ENCODE results near the gene RUNX2. TPM values are rescaled to one million over a fixed set of nuclear protein-coding genes. Genes with fewer than 3 reads are reported as not detected.

Gene RUNX2
- total and polyA plus RNA-seq, 2 donors (not counting 1 experiment from before 2014, with no cell fraction given), result 1.3 to 2.4 TPM

DNA sequence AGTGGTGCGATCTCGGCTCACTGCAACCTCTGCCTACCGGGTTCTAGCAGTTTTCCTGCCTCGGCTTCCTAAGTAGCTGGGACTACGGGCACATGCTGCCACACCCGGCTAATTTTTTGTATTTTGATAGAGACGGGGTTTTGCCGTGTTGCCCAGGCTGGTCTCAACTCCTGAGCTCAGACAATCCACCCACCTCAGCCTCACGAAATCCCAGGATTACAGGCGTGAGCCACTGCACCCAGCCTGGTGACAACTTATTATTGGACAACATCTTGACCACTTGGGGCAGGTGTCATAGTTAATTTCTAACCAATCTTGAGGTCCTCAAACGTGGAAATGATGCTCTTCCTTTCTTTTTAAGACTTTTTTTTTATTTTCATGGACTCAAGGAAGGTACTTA is 383.9 kb downstream of the RUNX2 start:
- no peaks in the 10 kb centered on the region for H3K79me2 ChIP-seq (ENCODE audit: control insufficient read depth, insufficient read depth, low read length)
- H3K27ac ChIP-seq (ENCODE audit: low read length in 2 of 2), result no peak overlapping the region
- H3K27ac Mint-ChIP-seq, result no peak overlapping the region
- intact Hi-C loops (cut with micrococcal nuclease), result loop anchor here (5.0 kb wide), 3 partner anchors 210 to 1235 kb away; no protein-coding TSS in a partner anchor
- no peaks in the 10 kb centered on the region for H3K36me3 ChIP-seq (replicated peaks in 1 of 2; ENCODE audit: control extremely low read depth in 1 of 2, control insufficient read depth in 1 of 2, extremely low read depth in 1 of 2, insufficient read depth in 2 of 2, low read length in 1 of 2)
- ChIA-PET CTCF (interaction anchor here (1.6 to 1.8 kb wide), 2 partner anchors 1054 to 1057 kb away, joined by 3 to 6 read pairs; no protein-coding TSS in a partner anchor), POLR2A (no interaction called here)
- H3K27me3 Mint-ChIP-seq, result no peaks in the 10 kb centered on the region
- no peak overlapping the region for H2AFZ ChIP-seq (ENCODE audit: insufficient read depth, low read depth, low read length, poor library complexity, severe bottlenecking)
- no peaks in the 10 kb centered on the region for H3K27me3 ChIP-seq (replicated peaks in 1 of 4; ENCODE audit: control extremely low read depth in 1 of 4, control insufficient read depth in 3 of 4, insufficient read depth in 4 of 4, low read length in 3 of 4)
- DNase-seq, result no peak
- no peak overlapping the region for H3K9ac ChIP-seq (ENCODE audit: low read length)
- no peak overlapping the region for H3K4me3 ChIP-seq (ENCODE audit: control extremely low read depth in 1 of 5, extremely low read depth in 1 of 5, insufficient read depth in 1 of 5, low read depth in 2 of 5, low read length in 4 of 5)
- ATAC-seq (ENCODE audit: low read depth), result no peak
- H3K4me1 ChIP-seq (ENCODE audit: control insufficient read depth in 2 of 2, insufficient read depth in 2 of 2, low read length in 2 of 2), result peaks cover 6 to 24% of the 10 kb centered on the region in 2 donors
- H4K20me1 ChIP-seq (ENCODE audit: control insufficient read depth, insufficient read depth, low read length, poor library complexity, severe bottlenecking), result no peaks in the 10 kb centered on the region
- H3K4me3 Mint-ChIP-seq, result no peak overlapping the region
- no peak for TF ChIP-seq CTCF (IDR thresholded peaks at IDR 0.05)
- TF ChIP-seq EZH2 (IDR thresholded peaks at IDR 0.05; ENCODE audit: borderline replicate concordance, insufficient read depth, low read depth, low read length, poor library complexity, severe bottlenecking), result no peak
- H3K4me1 Mint-ChIP-seq, result peaks cover 26% of the 10 kb centered on the region
- WGBS (ENCODE audit: insufficient coverage), result 100% methylated on average over 7 of the region's 11 CpGs
- H3K4me2 ChIP-seq (replicated peaks; ENCODE audit: low read depth, low read length, poor library complexity, severe bottlenecking), result no peak overlapping the region
- H3K9me3 Mint-ChIP-seq (ENCODE audit: insufficient read depth), result no peaks in the 10 kb centered on the region
- H3K9me3 ChIP-seq (ENCODE audit: control extremely low read depth in 1 of 3, control insufficient read depth in 2 of 3, insufficient read depth in 1 of 3, low read length in 2 of 3), result peaks cover 0 to 4% (median 0%) of the 10 kb centered on the region in 3 donors

GRCh38 chr6:45712786-45713185 is 384.7 kb downstream of the RUNX2 start:
- no peak for ATAC-seq (ENCODE audit: low read depth)
- H3K4me3 Mint-ChIP-seq, result no peak overlapping the region
- WGBS (ENCODE audit: insufficient coverage), result 100% methylated on average over 1 of the region's 2 CpGs

More at GRCh38 chr6:45712786-45713185, 384.7 kb downstream of the RUNX2 start:
- H3K27me3 Mint-ChIP-seq, result no peaks in the 10 kb centered on the region
- no peaks in the 10 kb centered on the region for H4K20me1 ChIP-seq (ENCODE audit: control insufficient read depth, insufficient read depth, low read length, poor library complexity, severe bottlenecking)
- no peaks in the 10 kb centered on the region for H3K9me3 Mint-ChIP-seq (ENCODE audit: insufficient read depth)
- H3K27me3 ChIP-seq (replicated peaks in 1 of 4; ENCODE audit: control extremely low read depth in 1 of 4, control insufficient read depth in 3 of 4, insufficient read depth in 4 of 4, low read length in 3 of 4), result no peaks in the 10 kb centered on the region
- H3K79me2 ChIP-seq (ENCODE audit: control insufficient read depth, insufficient read depth, low read length), result no peaks in the 10 kb centered on the region
- peaks cover 26% of the 10 kb centered on the region for H3K4me1 Mint-ChIP-seq
- POLR2A ChIA-PET, result no interaction called here
- CTCF ChIA-PET, result no interaction called here
- H3K9ac ChIP-seq (ENCODE audit: low read length), result no peak overlapping the region
- H3K27ac ChIP-seq (ENCODE audit: low read length in 2 of 2), result no peak overlapping the region
- H3K36me3 ChIP-seq (replicated peaks in 1 of 2; ENCODE audit: control extremely low read depth in 1 of 2, control insufficient read depth in 1 of 2, extremely low read depth in 1 of 2, insufficient read depth in 2 of 2, low read length in 1 of 2), result no peaks in the 10 kb centered on the region
- intact Hi-C loops (cut with micrococcal nuclease), result loop anchor here (5.0 kb wide), 3 partner anchors 210 to 1235 kb away; no protein-coding TSS in a partner anchor
- TF ChIP-seq CTCF (IDR thresholded peaks at IDR 0.05) (no peak), EZH2 (IDR thresholded peaks at IDR 0.05; ENCODE audit: borderline replicate concordance, insufficient read depth, low read depth, low read length, poor library complexity, severe bottlenecking) (no peak)
- DNase-seq, result no peak
- peaks cover 0 to 4% (median 0%) of the 10 kb centered on the region in 3 donors for H3K9me3 ChIP-seq (ENCODE audit: control extremely low read depth in 1 of 3, control insufficient read depth in 2 of 3, insufficient read depth in 1 of 3, low read length in 2 of 3)
- H3K4me2 ChIP-seq (replicated peaks; ENCODE audit: low read depth, low read length, poor library complexity, severe bottlenecking), result no peak overlapping the region
- H2AFZ ChIP-seq (ENCODE audit: insufficient read depth, low read depth, low read length, poor library complexity, severe bottlenecking), result no peak overlapping the region
- H3K27ac Mint-ChIP-seq, result no peak overlapping the region
- H3K4me1 ChIP-seq (ENCODE audit: control insufficient read depth in 2 of 2, insufficient read depth in 2 of 2, low read length in 2 of 2), result peaks cover 6 to 20% of the 10 kb centered on the region in 2 donors
- H3K4me3 ChIP-seq (ENCODE audit: control extremely low read depth in 1 of 5, extremely low read depth in 1 of 5, insufficient read depth in 1 of 5, low read depth in 2 of 5, low read length in 4 of 5), result no peak overlapping the region

Other genes starting within 250 kb of the RUNX2 start
- 12.4 and 14.1 TPM in 2 replicates for gene SUPT3H, start 49.6 kb downstream of the RUNX2 start, total RNA-seq
- gene SUPT3H, start 49.6 kb downstream of the RUNX2 start, polyA plus RNA-seq, result 5.5 and 6.5 TPM in 2 replicates